WTC11 (cell line): Measurements from ENCODE around the gene PPWD1. TPM values are rescaled to one million over a fixed set of nuclear protein-coding genes. Genes with fewer than 3 reads are reported as not detected.

Experiments used
- ATAC-seq: fragments of 200-7000 bp; cut with Tn5 transposase; 2 replicates; pipeline ENCODE4 v1.10.0; 2021; ENCODE audit warnings: mild to moderate bottlenecking, moderate library complexity
- CTCF ChIA-PET: fragments of 300-600 bp; sonication (Branson Sonifier 250); formaldehyde crosslinking; loops from one replicate; lab custom pipeline; 2021; ENCODE audit warnings: antibody characterized with exemption; lab: Charles Lee
- POLR2A ChIA-PET: fragments of 350-600 bp; sonication (Branson Sonifier 250); formaldehyde crosslinking; loops from one replicate; lab custom pipeline; 2021; ENCODE audit warnings: antibody characterized with exemption; lab: Charles Lee
- DNase-seq: peaks from one replicate; pipeline ENCODE4 v3.0.0; 2021; ENCODE audit warnings: low spot score
- H3K27ac Mint-ChIP-seq: 2 replicates; pipeline ENCODE4 v1.8.0; 2021; ENCODE audit warnings: mixed read lengths
- H3K27me3 Mint-ChIP-seq: 2 replicates; pipeline ENCODE4 v1.8.0; 2021; ENCODE audit warnings: low read depth, mild to moderate bottlenecking, moderate library complexity, mixed read lengths
- H3K36me3 Mint-ChIP-seq: 2 replicates; pipeline ENCODE4 v1.8.0; 2021; ENCODE audit warnings: mixed read lengths
- H3K4me1 Mint-ChIP-seq: 2 replicates; pipeline ENCODE4 v1.8.0; 2022; ENCODE audit warnings: mixed read lengths
- H3K4me3 Mint-ChIP-seq: 2 replicates; pipeline ENCODE4 v1.8.0; 2021; ENCODE audit warnings: mild to moderate bottlenecking, moderate library complexity, mixed read lengths
- H3K9me3 Mint-ChIP-seq: 2 replicates; pipeline ENCODE4 v1.8.0; 2021; ENCODE audit warnings: mixed read lengths
- ATF2 ChIP-seq: sonication (generic); formaldehyde crosslinking; IDR thresholded peaks from 2 replicates; pipeline ENCODE4 v1.8.1; 2022; ENCODE audit warnings: low read depth, missing genetic modification reagents, borderline replicate concordance
- ELF4 ChIP-seq: sonication (generic); formaldehyde crosslinking; IDR thresholded peaks from 2 replicates; pipeline ENCODE4 v1.8.1; 2022; ENCODE audit warnings: low read depth, mild to moderate bottlenecking, moderate library complexity, missing genetic modification reagents
- EMX1 ChIP-seq: fragments of 250-450 bp; sonication (Bioruptor Pico); IDR thresholded peaks from 2 replicates; pipeline ENCODE4 v1.8.0; 2021; ENCODE audit warnings: mild to moderate bottlenecking
- FOXP1 ChIP-seq: sonication (generic); formaldehyde crosslinking; IDR thresholded peaks from 2 replicates; pipeline ENCODE4 v1.8.0; 2022; ENCODE audit warnings: missing genetic modification reagents, mild to moderate bottlenecking, moderate library complexity, borderline replicate concordance
- GTF2I ChIP-seq: fragments of 250-450 bp; sonication (Bioruptor Pico); conservative IDR thresholded peaks from 2 replicates; pipeline ENCODE4 v1.4.0; 2021; ENCODE audit warnings: mild to moderate bottlenecking
- HMGA2 ChIP-seq: fragments of 250-450 bp; sonication (Bioruptor Pico); IDR thresholded peaks from 2 replicates; pipeline ENCODE4 v1.4.0; 2021; ENCODE audit warnings: mild to moderate bottlenecking, moderate library complexity
- IRF2 ChIP-seq: sonication (generic); formaldehyde crosslinking; IDR thresholded peaks from 2 replicates; pipeline ENCODE4 v1.8.0; 2022; ENCODE audit warnings: low read depth, missing genetic modification reagents, borderline replicate concordance
- MXD4 ChIP-seq: fragments of 250-450 bp; sonication (Bioruptor Pico); IDR thresholded peaks from 2 replicates; pipeline ENCODE4 v1.8.0; 2021; ENCODE audit warnings: mild to moderate bottlenecking, moderate library complexity, borderline replicate concordance
- NR1H2 ChIP-seq: sonication (generic); formaldehyde crosslinking; IDR thresholded peaks from 2 replicates; pipeline ENCODE4 v1.9.0; 2021; ENCODE audit warnings: mild to moderate bottlenecking, moderate library complexity, missing genetic modification reagents
- NR2C2 ChIP-seq: sonication (generic); formaldehyde crosslinking; IDR thresholded peaks from 2 replicates; pipeline ENCODE4 v1.8.0; 2022; ENCODE audit warnings: mild to moderate bottlenecking, missing genetic modification reagents
- NR3C1 ChIP-seq: sonication (generic); formaldehyde crosslinking; conservative IDR thresholded peaks from 2 replicates; pipeline ENCODE4 v1.8.1; 2023; ENCODE audit warnings: low read depth, mild to moderate bottlenecking, missing genetic modification reagents
- OVOL2 ChIP-seq: fragments of 250-450 bp; sonication (Bioruptor Pico); IDR thresholded peaks from 2 replicates; pipeline ENCODE4 v1.9.0; 2021; ENCODE audit warnings: mild to moderate bottlenecking, borderline replicate concordance
- RELA ChIP-seq: sonication (generic); formaldehyde crosslinking; IDR thresholded peaks from 2 replicates; pipeline ENCODE4 v1.8.1; 2022; ENCODE audit warnings: missing genetic modification reagents, mild to moderate bottlenecking, borderline replicate concordance
- SOX15 ChIP-seq: fragments of 250-450 bp; sonication (Bioruptor Pico); IDR thresholded peaks from 2 replicates; pipeline ENCODE4 v1.9.0; 2021; ENCODE audit warnings: mild to moderate bottlenecking
- SP1 ChIP-seq: sonication (generic); formaldehyde crosslinking; conservative IDR thresholded peaks from 2 replicates; pipeline ENCODE4 v1.8.1; 2022; ENCODE audit warnings: missing genetic modification reagents
- TP53 ChIP-seq: sonication (generic); formaldehyde crosslinking; IDR thresholded peaks from 2 replicates; pipeline ENCODE4 v1.8.1; 2023; ENCODE audit warnings: mild to moderate bottlenecking, missing genetic modification reagents
- ZNF671 ChIP-seq: fragments of 250-450 bp; sonication (Bioruptor Pico); IDR thresholded peaks from 2 replicates; pipeline ENCODE4 v1.8.0; 2021; ENCODE audit warnings: mild to moderate bottlenecking
- total RNA-seq: library from RNA; stranded (reverse); gene quantifications from 3 replicates; pipeline ENCODE4 v1.2.3, GENCODE V29; 2021
- TF ChIP-seq, protein P1 (sequence below): sonication (generic); formaldehyde crosslinking; IDR thresholded peaks from 2 replicates; pipeline ENCODE4 v1.8.1; 2023; ENCODE audit warnings: mild to moderate bottlenecking, missing genetic modification reagents
- TF ChIP-seq, protein P2 (sequence below): sonication (generic); formaldehyde crosslinking; IDR thresholded peaks from 2 replicates; pipeline ENCODE4 v1.8.0; 2022; ENCODE audit warnings: missing genetic modification reagents
- TF ChIP-seq, protein P3 (sequence below): sonication (generic); formaldehyde crosslinking; conservative IDR thresholded peaks from 2 replicates; pipeline ENCODE4 v1.8.1; 2022; ENCODE audit warnings: mild to moderate bottlenecking, missing genetic modification reagents
- TF ChIP-seq, protein P4 (sequence below): sonication (generic); formaldehyde crosslinking; IDR thresholded peaks from 2 replicates; pipeline ENCODE4 v1.8.0; 2023; ENCODE audit warnings: mild to moderate bottlenecking, missing genetic modification reagents

The PPWD1 gene
- total RNA-seq, 1 experiment from 2014 or later = 34.7 TPM

- Mint-ChIP-seq H3K27me3 (no peaks in the 10 kb centered on the region), H3K9me3 (no peaks in the 10 kb centered on the region), H3K36me3 (peaks cover 13% of the 10 kb centered on the region), H3K4me3 (no peak overlapping the region), H3K4me1 (no peaks in the 10 kb centered on the region), H3K27ac (no peak overlapping the region)
- ChIA-PET POLR2A (no interaction called here), CTCF (no interaction called here)
- ATAC-seq = no peak
- TF ChIP-seq ATF2 (CRISPR knock-in tag) = no peak
- TF ChIP-seq ELF4 = no peak
- TF ChIP-seq IRF2 (CRISPR knock-in tag) = no peak
- no peak for TF ChIP-seq SOX15 (CRISPR knock-in tag)
- no peak for TF ChIP-seq FOXP1 (CRISPR knock-in tag)
- DNase-seq = no peak
These were observed 7.8 kb upstream of the PPWD1 start for GRCh38 chr5:65555287-65555686.

GRCh38 chr5:65556181-65556580 lies 6.9 kb upstream of the PPWD1 start:
- Mint-ChIP-seq H3K27me3 (no peaks in the 10 kb centered on the region), H3K4me3 (no peak overlapping the region), H3K4me1 (no peaks in the 10 kb centered on the region), H3K27ac (no peak overlapping the region), H3K9me3 (no peaks in the 10 kb centered on the region), H3K36me3 (peaks cover 10% of the 10 kb centered on the region)
- ChIA-PET POLR2A (no interaction called here), CTCF (no interaction called here)
- DNase-seq (no peak), ATAC-seq (no peak)
- TF ChIP-seq NR2C2 = no peak
- TF ChIP-seq, protein P1, sequence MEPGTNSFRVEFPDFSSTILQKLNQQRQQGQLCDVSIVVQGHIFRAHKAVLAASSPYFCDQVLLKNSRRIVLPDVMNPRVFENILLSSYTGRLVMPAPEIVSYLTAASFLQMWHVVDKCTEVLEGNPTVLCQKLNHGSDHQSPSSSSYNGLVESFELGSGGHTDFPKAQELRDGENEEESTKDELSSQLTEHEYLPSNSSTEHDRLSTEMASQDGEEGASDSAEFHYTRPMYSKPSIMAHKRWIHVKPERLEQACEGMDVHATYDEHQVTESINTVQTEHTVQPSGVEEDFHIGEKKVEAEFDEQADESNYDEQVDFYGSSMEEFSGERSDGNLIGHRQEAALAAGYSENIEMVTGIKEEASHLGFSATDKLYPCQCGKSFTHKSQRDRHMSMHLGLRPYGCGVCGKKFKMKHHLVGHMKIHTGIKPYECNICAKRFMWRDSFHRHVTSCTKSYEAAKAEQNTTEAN (CRISPR knock-in tag) = no peak
- TF ChIP-seq SP1 (CRISPR knock-in tag) = no peak
- no peak for TF ChIP-seq SOX15 (CRISPR knock-in tag)
- TF ChIP-seq EMX1 (CRISPR knock-in tag) = no peak
- TF ChIP-seq NR1H2 (CRISPR knock-in tag) = no peak
- TF ChIP-seq, protein P2, sequence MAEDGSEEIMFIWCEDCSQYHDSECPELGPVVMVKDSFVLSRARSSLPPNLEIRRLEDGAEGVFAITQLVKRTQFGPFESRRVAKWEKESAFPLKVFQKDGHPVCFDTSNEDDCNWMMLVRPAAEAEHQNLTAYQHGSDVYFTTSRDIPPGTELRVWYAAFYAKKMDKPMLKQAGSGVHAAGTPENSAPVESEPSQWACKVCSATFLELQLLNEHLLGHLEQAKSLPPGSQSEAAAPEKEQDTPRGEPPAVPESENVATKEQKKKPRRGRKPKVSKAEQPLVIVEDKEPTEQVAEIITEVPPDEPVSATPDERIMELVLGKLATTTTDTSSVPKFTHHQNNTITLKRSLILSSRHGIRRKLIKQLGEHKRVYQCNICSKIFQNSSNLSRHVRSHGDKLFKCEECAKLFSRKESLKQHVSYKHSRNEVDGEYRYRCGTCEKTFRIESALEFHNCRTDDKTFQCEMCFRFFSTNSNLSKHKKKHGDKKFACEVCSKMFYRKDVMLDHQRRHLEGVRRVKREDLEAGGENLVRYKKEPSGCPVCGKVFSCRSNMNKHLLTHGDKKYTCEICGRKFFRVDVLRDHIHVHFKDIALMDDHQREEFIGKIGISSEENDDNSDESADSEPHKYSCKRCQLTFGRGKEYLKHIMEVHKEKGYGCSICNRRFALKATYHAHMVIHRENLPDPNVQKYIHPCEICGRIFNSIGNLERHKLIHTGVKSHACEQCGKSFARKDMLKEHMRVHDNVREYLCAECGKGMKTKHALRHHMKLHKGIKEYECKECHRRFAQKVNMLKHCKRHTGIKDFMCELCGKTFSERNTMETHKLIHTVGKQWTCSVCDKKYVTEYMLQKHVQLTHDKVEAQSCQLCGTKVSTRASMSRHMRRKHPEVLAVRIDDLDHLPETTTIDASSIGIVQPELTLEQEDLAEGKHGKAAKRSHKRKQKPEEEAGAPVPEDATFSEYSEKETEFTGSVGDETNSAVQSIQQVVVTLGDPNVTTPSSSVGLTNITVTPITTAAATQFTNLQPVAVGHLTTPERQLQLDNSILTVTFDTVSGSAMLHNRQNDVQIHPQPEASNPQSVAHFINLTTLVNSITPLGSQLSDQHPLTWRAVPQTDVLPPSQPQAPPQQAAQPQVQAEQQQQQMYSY (CRISPR knock-in tag) = no peak
- no peak for TF ChIP-seq ATF2 (CRISPR knock-in tag)
- no peak for TF ChIP-seq TP53 (CRISPR knock-in tag)
- no peak for TF ChIP-seq RELA
- TF ChIP-seq IRF2 (CRISPR knock-in tag) = no peak
- TF ChIP-seq OVOL2 (CRISPR knock-in tag) = no peak
- TF ChIP-seq, protein P3, sequence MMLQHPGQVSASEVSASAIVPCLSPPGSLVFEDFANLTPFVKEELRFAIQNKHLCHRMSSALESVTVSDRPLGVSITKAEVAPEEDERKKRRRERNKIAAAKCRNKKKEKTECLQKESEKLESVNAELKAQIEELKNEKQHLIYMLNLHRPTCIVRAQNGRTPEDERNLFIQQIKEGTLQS (CRISPR knock-in tag) = no peak
- no peak for TF ChIP-seq NR3C1
- no peak for TF ChIP-seq HMGA2
- TF ChIP-seq, protein P4, sequence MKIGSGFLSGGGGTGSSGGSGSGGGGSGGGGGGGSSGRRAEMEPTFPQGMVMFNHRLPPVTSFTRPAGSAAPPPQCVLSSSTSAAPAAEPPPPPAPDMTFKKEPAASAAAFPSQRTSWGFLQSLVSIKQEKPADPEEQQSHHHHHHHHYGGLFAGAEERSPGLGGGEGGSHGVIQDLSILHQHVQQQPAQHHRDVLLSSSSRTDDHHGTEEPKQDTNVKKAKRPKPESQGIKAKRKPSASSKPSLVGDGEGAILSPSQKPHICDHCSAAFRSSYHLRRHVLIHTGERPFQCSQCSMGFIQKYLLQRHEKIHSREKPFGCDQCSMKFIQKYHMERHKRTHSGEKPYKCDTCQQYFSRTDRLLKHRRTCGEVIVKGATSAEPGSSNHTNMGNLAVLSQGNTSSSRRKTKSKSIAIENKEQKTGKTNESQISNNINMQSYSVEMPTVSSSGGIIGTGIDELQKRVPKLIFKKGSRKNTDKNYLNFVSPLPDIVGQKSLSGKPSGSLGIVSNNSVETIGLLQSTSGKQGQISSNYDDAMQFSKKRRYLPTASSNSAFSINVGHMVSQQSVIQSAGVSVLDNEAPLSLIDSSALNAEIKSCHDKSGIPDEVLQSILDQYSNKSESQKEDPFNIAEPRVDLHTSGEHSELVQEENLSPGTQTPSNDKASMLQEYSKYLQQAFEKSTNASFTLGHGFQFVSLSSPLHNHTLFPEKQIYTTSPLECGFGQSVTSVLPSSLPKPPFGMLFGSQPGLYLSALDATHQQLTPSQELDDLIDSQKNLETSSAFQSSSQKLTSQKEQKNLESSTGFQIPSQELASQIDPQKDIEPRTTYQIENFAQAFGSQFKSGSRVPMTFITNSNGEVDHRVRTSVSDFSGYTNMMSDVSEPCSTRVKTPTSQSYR = no peak
- no peak for TF ChIP-seq ELF4
- no peak for TF ChIP-seq MXD4 (CRISPR knock-in tag)
- TF ChIP-seq GTF2I (CRISPR knock-in tag) = no peak
- no peak for TF ChIP-seq ZNF671 (CRISPR knock-in tag)
